Frontal cortex (tissue), 4 donors: Measurements from ENCODE around the gene P3H3. TPM values are rescaled to one million over a fixed set of nuclear protein-coding genes. Genes with fewer than 3 reads are reported as not detected.

Experiments used
- DNase-seq, 2 donors: peaks; one replicate each; pipeline ENCODE4 v3.0.0; 2012; ENCODE audit warnings: low spot score in 2 of 2
- FAIRE-seq: peaks from 2 replicates; lab custom pipeline; 2012; peaks lifted over from hg19 to GRCh38; lab: Jason Lieb, UNC
- total RNA-seq: library from RNA; depleted of rRNA; stranded (reverse); fragments of >200 nt; gene quantifications from one replicate; pipeline ENCODE4 v1.2.3, GENCODE V29; 2014
- donor health status: control.
- donor health status: control.
- donor health status: control.

Gene P3H3
- total RNA-seq, 1 donor from 2014 or later: 11.0 TPM

GRCh38 chr12:6795088-6795487 is 33.1 kb upstream of the P3H3 start:
- no peak for DNase-seq
- FAIRE-seq: no peak

- no peak for FAIRE-seq
Measured at GRCh38 chr12:6796576-6796975, 31.6 kb upstream of the P3H3 start.

DNA sequence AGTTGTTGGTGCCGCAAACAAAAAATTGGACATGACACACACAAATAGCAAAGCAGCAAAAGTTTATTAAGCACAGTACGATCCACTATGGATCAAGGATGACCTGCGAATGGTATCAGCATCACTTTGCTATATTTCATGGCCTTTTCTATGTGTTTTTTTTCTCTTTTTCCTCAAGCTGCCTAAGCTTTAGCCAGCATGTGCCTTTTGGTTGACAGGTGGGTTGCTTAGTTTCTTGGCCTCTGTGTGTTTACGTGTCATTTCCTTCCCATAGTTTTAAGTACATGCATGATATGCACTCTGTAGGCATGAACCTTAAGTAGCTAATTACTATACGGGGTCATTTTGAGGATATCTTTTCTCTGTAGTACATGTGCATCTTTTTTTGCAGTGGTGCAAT is 29.1 kb upstream of the P3H3 start:
- FAIRE-seq (no peak), DNase-seq (no peak)

More at GRCh38 chr12:6796576-6796975, 31.6 kb upstream of the P3H3 start:
- DNase-seq: no peak

DNA sequence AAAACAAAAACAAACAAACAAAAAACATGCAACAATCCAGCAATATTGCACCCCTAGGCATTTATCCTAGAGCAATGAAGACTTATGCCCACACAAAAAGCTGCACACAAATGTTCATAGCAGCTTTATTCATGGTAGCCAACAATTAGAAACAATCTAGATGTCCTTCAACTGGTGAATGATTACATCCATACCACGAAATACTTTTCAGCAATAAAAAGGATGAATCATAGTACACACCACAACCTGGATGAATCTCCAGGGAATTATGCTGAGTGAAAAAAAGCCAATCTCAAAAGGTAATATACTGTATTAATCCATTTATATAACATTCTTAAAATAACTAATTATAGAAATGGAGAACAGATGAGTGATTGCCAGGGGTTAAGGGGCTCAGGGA is 21.0 kb upstream of the P3H3 start:
- FAIRE-seq: no peak

DNA sequence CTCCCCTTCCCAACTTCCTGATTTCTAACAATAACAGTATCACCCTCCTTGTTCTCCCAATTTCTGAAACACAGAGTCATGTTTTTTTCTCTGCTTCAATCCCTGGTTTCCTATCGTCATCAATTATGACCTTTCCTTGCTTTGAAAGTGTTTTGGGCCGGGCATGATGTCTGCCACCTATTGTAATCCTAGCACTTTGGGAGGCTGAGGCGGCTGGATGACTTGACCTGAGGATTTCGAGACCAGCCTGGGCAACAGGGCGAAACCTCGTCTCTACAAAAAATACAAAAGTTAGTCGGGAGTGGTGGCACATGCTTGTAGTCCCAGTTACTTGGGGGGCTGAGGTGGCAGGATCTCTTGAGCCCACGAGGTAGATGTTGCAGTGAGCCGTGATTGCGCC is 19.2 kb upstream of the P3H3 start:
- FAIRE-seq: no peak
- no peak for DNase-seq

More for the DNA sequence above, 21.0 kb upstream of the P3H3 start:
- no peak for DNase-seq

DNA sequence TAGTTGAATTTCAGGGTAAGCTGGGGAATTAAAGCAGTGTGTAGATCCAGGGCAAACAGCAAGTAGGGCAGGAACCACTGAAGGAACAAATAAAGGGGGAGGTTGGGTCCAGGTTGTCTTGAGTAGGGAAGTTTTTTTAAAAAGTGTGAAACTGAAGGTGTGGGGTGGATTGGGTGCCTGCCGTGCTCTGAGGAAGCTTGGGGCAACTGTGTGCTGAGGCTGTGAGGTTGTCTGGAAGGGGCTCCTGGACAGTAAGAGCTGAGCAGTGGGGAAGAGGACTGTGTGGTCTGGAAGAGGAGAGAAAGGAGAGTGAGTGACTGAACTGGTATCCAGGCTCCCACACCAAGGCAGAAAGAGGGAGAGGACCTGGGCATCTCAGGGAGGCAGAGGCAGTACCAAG is 17.4 kb upstream of the P3H3 start:
- no peak for FAIRE-seq

GRCh38 chr12:6813363-6813762 is 14.8 kb upstream of the P3H3 start:
- DNase-seq: no peak
- no peak for FAIRE-seq

More for the DNA sequence above, 17.4 kb upstream of the P3H3 start:
- DNase-seq: no peak

- no peak for DNase-seq
- FAIRE-seq: no peak
Measured at GRCh38 chr12:6816598-6816997, 11.6 kb upstream of the P3H3 start.

DNA sequence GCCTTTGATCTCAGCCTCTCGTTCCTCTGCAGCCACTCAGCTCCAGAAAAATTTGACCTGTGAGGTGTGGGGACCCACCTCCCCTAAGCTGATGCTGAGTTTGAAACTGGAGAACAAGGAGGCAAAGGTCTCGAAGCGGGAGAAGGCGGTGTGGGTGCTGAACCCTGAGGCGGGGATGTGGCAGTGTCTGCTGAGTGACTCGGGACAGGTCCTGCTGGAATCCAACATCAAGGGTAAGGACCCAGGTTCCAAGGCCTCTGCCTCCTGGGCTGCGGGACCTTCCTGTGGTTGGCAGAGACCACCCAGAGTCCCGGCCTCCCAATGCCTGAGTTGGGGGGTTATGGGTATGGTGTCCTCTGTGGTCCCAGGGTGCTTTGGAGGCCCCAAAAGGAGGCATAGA is 11.1 kb upstream of the P3H3 start:
- no peak for FAIRE-seq

GRCh38 chr12:6817662-6818157 is 10.5 kb upstream of the P3H3 start:
- FAIRE-seq: no peak
- DNase-seq: no peak

More for the DNA sequence above, 11.1 kb upstream of the P3H3 start:
- no peak for DNase-seq

DNA sequence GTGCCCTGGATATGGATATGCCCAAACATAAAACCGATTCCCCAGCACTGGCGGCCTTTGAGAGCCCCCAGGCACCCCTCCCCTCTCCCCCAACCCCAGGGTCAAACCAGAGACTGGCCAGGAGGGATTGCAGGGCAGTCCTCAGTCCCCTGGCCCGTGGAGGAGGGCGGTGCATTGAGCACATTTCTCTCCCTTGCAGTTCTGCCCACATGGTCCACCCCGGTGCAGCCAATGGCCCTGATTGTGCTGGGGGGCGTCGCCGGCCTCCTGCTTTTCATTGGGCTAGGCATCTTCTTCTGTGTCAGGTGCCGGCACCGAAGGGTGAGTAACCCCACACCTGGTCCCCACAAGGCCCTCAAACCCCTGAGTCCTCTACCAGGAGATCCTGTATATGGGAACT is 10.0 kb upstream of the P3H3 start:
- FAIRE-seq: no peak
- no peak for DNase-seq

- DNase-seq (no peak), FAIRE-seq (no peak)
Measured at GRCh38 chr12:6818645-6819044, 9.6 kb upstream of the P3H3 start.

- DNase-seq: no peak
- FAIRE-seq: no peak
Measured at GRCh38 chr12:6819106-6820030, 8.8 kb upstream of the P3H3 start.

DNA sequence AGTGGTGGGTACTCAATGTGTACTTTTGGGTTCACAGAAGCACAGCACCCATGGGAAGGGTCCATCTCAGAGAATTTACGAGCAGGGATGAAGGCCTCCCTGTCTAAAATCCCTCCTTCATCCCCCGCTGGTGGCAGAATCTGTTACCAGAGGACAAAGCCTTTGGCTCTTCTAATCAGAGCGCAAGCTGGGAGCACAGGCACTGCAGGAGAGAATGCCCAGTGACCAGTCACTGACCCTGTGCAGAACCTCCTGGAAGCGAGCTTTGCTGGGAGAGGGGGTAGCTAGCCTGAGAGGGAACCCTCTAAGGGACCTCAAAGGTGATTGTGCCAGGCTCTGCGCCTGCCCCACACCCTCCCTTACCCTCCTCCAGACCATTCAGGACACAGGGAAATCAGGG is 8.0 kb upstream of the P3H3 start:
- FAIRE-seq (no peak), DNase-seq (no peak)

DNA sequence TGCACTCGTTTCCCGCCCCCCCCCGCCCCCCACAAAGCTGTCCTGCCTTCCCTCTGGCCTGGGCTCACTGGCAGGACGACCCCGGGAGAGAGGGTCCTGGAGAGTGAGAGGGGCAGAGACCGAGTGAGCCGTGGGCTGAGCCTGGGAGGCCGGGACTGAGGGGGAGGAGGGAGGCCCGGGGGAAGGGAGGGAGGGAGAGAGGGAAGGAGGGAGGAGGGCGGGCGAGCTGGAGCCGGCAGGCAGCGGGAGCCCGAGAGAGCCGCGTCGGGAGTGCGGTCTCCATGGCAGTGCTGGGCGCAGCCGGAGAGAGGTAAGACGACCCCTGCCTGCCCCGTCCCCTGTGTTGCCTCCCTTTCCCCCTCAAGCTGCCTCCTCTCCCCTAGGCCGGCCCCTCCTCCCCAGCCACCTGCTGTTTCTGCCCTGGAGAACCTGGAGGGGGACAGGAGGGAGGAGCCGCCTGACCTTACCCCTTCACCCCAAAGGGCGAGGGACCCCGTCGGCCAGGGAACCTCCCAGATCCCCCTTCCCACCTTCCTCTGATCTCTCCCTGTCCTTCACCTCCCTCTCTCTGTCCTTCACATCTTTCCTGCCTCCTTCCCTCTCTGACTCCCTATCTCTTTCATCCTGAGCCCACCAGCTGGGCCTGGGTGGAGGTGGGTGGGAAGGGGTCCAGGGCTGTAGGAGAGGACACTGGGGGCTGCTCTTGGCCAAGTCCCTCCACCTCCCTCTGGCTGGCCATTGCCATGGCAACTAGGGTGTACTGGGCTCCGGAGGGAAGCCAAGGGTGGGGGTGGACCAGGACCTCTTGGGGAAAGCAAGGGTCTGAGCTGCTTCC is 6.4 kb upstream of the P3H3 start, which contains the start of gene GPR162:
Gene GPR162, plus strand, starts transcription at position 231 of the 835 bp plus-strand sequence. CDS start 2,078 bp downstream, outside the sequence.
- DNase-seq (peak in 1 of 2 donors; percentile 68), FAIRE-seq (no peak)

DNA sequence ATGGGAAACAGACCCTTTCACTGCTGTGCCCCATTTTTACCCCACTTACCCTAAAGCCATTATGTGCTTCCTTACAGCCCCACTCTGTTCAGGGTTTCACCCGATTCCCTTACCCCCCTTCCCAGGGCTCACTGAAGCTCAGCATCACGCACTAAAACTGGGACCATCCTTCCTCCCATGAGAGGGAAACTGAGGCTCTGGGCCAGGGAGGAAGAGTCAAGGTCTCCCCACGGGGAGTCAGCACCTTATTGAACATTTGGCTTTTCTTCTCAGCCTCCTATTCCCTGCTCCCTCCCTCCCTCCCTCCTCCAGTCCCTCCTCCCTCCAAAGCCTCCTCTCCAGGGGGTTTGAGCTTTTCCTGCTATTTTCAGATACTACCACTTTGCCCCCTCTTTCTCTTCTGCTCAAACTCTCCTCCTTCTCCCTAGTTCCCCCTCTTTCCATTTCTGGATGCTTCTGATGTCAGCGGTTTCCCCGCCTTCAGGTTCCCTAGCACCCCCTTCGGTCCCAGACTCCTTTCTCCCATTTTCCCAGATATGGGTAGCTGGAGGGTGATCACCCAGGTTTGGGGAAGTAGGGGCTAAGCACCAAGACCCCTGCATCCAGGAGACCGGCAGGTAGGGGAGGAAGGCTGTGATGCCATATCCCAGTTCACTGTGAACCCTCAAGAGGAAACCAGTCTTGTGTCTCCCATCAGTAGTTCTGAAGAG is 5.6 kb upstream of the P3H3 start:
- no peak for DNase-seq
- FAIRE-seq: no peak

- FAIRE-seq (no peak), DNase-seq (no peak)
Measured at GRCh38 chr12:6823182-6824084, 4.8 kb upstream of the P3H3 start.

DNA sequence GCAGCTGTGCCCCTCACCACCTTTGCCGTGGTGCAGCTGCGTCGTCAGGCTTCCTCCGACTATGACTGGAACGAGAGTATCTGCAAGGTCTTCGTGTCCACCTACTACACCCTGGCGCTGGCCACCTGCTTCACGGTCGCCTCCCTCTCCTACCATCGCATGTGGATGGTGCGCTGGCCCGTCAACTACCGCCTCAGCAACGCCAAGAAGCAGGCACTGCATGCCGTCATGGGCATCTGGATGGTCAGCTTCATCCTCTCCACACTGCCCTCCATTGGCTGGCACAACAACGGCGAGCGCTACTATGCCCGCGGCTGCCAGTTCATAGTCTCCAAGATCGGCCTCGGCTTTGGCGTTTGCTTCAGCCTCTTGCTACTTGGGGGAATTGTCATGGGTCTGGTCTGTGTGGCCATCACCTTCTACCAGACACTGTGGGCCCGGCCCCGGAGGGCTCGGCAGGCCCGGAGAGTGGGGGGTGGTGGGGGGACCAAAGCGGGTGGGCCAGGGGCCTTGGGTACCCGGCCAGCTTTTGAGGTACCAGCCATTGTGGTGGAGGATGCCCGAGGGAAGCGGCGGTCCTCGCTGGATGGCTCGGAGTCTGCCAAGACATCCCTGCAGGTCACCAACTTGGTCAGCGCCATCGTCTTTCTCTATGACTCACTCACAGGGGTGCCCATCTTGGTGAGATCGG is 4.0 kb upstream of the P3H3 start:
- no peak for FAIRE-seq
- no peak for DNase-seq
